GM18517 (cell line): ENCODE results near the gene PRR30.

Experiments used
- ATAC-seq: cut with Tn5 transposase; IDR thresholded peaks from one replicate; pipeline ENCODE4 v1.9.1; 2021; ENCODE audit warnings: mild to moderate bottlenecking, moderate library complexity; ENCODE audit not compliant: unreplicated experiment

PRR30 gene

DNA sequence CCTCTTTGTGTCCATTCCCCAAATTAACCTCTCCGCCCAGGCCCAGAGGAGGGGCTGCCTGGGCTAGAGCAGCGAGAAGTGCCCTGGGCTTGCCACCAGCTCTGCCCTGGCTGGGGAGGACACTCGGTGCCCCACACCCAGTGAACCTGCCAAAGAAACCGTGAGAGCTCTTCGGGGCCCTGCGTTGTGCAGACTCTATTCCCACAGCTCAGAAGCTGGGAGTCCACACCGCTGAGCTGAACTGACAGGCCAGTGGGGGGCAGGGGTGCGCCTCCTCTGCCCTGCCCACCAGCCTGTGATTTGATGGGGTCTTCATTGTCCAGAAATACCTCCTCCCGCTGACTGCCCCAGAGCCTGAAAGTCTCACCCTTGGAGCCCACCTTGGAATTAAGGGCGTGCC, 39.2 kb downstream of the PRR30 start:
- no peak for ATAC-seq

DNA sequence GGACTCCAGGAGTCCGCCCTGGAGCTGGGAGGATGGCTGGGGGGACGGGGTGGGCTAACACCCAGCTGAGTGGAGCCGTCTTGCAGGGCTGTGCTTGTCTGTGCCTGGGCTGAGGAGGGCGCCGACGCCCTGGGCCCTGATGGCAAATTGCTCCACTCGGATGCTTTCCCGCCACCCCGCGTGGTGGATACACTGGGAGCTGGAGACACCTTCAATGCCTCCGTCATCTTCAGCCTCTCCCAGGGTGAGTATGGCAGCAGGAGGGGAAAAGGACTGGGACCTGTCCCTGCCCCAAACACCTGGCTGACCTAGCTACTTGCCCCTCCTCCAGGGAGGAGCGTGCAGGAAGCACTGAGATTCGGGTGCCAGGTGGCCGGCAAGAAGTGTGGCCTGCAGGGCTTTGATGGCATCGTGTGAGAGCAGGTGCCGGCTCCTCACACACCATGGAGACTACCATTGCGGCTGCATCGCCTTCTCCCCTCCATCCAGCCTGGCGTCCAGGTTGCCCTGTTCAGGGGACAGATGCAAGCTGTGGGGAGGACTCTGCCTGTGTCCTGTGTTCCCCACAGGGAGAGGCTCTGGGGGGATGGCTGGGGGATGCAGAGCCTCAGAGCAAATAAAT, 39.8 kb downstream of the PRR30 start:
- ATAC-seq, result no peak

DNA sequence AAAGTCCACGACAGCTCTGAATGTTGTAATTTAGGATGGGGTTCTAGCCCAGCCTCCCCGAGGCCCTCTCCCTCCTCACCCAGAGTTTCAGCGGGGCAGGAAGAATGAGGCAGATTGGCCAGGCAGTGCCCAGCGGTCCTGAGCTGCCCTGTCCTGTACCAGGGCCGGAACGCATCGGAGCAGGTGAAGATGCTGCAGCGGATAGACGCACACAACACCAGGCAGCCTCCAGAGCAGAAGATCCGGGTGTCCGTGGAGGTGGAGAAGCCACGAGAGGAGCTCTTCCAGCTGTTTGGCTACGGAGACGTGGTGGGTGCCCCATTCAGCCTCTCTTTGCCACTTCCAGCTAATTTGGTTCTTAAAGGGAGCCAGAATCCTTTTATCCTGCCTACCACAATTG, 41.9 kb downstream of the PRR30 start:
- ATAC-seq, result no peak

DNA sequence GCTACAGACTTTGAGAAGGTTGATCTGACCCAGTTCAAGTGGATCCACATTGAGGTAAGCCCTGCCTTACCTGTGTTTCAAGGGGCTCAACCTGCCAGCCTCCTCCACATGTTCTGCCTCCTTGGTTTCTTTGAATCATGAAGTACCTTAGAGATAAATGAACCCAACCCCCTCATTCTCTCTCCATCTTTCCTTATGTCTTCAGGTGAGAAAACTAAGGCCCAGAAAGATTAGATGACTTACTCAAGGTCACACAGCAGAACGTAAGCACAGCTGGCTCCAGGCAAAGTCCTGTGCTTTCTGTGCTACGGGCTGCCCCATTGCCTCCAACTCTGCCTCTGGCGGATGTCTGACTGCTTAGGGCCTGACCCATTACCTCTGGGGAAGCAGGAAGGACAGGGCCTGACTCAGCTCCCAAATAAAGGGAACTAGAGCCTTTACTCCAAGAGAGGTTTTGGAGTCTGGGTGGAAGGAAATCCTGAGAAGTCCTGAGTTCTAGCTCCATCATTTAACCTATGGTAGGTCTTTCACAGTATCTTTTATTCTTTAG, 42.4 kb downstream of the PRR30 start:
- no peak for ATAC-seq

DNA sequence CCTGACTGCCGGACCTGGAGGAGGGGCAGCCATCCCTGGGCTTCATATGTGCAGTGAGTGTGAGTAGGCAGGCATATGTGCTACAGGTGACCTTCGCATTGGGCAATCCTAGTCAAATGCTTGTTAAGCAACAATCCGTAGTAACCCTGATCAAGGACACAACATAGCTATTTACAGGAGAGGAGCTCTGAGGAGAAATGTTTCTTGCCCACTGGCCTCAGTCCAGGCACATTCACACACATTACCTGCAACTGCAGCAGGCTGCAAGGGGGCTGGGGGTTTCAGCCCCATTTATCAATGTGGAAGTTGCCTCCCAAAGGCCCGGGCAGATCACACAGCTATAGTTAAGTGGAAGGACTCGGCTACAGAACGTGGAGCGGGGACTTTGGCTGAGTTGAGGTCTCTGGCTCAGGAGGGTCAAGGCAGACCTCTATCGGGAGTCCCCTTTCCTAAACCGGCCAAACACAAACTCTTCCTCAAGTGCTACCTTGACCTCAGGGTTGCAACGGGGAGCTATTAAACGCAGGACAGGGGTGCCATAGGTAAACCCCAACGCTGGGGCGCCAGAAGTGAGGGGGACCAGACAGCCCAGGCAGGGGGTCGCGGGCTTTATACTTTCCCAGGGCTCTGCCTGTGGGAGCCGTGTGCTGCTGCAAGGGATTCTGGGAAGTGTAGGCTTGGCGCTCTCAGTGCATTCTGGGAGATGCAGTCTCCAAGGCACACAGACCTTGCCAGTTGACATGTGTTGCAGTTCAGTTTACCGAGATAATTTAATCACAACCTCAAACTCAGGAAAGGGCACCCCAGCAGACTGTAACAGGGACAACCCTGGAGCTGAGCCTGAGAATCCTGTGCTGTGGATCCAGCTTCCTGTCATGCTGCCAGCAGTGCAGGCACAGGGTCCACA, 43.2 kb downstream of the PRR30 start:
- ATAC-seq, result no peak

DNA sequence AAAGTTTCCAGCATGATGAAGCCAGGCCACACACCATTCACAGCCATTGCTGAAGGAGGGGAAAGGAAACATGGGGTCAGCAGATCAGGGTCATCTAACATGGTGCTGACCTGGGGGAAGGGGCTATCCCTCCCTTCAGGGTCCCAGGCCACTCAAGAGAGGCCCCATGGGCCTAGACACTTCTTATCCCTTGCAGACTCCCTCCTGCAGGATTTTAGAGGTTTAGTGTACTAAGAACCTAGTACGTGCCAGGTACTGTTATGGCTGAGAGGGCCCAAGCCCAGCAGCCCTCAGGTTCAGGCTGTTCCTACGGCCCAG, 43.8 kb downstream of the PRR30 start:
- ATAC-seq, result no peak

DNA sequence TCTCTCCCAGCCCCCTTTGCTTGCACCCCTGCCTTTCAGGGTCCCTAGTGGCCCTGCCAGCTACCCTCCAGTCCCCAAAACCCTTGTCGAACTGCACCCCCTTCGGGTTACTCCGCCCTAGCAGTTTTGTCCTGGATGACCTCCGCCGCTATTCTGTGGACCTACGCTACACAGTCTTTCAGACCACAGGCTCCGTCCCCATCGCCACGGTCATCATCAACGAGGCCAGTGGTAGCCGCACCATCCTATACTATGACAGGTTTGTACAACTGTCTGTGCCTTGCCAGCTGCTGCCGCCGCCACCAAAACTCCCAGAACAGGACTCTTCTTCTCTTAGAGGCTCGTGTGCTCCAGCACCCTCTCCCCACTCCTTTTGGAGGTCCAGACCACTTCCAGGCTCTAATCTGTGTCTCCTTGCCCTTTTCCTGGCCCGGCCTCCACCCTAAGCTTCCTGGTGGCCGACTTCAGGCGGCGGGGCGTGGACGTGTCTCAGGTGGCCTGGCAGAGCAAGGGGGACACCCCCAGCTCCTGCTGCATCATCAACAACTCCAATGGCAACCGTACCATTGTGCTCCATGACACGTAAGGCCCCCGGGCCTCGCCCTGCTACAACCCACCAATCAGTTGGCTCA, 44.7 kb downstream of the PRR30 start:
- ATAC-seq, result no peak

DNA sequence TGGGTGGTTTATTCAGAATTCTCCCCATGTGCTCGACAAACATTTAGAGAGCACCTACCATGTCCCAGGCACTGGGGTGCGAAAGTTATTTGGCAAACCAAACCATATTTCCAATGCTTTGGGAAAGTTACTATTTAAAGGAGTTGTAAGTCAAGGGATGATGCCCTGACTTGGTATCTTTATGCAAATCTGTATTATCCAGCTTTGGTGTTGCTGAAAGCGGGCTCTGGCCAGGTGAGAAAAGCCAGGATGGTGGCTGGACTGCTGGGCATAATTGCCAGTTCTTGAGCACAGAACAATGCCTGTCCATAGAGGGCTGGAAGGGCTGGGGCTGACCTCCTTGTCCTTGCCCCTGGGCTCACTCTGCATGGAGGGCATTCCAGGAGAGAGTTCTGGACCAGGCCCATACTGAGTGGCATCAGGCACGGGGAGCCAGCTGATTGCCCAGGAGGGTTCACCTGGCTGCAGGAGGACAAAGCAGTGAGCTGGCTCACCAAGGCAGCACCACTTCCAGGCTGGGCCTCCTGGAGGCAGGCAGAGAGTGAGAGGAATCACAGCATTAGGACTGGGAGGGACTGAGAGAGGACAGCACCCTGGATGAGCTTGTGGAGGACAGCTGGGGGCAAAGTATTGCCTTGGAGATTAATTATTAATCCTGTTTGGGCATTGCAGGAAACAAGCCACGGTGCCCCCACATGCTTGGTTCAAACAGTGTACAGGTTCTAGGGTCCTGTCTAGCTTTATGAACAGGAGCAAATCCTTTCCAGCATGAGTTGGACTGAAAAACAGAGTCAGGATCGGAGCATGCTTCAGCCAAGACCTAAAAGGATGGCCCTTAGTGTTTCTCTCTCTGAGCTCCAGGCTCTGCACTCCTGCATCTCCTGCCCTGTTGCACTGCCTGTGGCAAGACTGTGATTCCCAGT, 45.5 kb downstream of the PRR30 start:
- ATAC-seq, result no peak

DNA sequence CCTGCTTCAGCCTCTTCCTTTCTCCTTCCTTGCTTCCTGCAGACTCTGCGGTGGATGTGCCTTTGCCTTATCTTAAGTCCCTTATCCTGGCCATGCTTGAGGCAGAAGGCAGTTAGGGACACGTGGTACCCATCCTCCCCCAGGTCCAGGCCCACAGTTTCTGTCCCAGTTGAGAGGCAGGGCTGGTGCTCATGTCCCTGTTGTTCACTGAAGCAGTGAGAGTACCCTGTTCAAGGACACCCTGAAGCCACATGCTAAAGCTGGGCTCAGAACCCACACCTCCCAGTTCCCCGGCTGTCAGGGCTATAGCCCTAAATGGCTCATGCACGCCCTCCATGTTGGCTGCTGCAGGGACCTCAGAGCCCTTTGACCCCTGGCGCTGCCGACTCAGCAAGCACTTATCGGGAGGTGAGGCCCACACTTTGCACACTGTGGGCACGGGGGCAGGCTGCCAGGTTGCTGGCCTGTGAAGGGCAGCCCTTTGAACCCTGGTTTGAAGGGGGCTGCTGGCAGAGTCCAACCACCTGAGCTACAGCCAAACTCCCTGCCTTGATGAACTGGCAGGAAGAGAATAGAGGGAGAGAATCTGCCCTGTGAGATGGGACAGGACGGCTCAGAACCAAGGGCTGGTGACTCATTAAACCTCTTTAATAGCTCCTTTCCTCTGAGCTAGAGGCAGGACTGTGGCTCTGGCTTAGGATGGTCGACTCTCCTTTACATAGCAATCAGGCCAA, 46.3 kb downstream of the PRR30 start:
- no peak for ATAC-seq

DNA sequence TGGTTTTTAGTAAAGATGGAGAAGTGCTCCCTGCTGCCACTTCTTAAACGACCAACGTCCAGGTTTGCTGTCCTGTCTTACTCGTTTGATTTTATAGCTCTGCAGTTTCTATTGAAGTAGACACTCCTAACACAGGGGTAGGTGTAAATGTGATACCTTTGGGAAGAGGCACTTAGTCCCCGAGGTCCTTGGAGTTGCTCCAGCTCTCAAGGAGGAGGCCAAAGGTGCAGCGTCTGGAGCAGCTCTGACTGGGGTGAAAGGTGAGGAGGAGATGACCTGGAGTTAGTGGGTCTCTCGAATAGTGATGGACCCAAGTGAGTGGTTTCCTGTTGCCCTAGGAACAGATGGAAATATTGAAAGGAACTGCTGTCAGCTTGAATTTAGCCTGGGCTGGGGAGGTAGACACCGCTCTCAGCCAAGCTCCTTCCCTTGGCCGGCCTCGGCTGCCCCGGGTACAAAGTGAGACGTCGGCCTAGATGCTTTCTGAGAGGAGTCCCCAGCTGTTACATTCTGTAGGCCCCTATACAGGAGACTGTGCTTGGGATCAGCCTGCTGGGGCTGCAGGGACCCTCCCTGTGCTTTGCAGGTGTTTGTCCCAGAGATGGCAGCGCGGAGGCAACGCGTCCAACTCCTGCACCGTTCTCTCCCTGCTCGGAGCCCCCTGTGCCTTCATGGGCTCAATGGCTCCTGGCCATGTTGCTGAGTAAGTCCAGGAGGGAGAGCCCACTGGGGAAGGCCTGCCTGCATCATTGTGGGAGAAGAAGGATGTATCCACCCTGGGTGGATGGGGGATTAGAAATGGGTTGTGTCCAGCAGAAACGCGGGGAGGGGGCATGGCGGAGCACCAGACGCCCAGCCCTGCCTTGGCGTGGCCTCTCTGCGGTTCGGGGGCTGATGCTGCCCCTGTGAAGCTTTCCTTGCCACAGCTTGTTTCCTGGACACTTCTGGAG, 47.2 kb downstream of the PRR30 start:
- no peak for ATAC-seq

DNA sequence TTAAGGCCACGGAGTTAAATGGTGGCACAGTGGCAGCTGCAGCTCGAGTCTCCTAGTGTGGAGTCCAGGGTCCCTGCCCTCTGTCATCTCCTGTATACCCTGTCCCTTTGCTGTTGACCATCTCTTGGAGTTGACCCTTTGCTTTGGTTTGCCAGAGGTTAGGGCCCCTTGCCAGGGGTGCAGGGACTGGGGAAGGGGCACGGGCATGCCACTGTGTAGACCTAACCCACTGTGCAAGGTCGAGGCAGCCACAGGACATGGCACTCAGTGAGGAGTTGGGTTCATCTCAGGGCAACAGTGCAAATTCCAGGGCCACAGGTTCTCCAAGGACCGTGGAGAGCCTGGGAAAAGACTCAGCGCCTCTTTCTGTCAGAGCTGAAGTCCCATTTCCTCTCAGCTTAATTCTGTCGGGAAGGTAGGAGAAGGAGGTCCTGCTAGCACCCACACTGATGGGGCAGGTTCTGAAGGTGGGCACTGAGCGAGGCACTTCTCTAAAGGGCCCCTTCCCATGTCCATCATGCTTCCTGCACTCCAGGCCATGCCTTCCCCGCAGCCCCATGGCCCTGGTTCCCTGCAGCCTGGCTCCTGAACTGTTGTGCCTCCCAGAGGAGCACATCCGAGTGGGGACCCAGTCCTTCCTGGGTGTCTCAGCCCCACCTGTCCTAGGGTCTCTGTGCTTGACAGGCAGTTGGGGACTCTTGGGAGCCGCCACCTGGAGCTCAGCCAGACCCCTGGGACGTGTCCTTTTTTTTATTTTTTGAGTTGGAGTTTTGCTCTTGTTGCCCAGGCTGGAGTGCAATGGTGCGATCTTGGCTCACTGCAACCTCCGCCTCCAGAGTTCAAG, 49.9 kb downstream of the PRR30 start:
- no peak for ATAC-seq

DNA sequence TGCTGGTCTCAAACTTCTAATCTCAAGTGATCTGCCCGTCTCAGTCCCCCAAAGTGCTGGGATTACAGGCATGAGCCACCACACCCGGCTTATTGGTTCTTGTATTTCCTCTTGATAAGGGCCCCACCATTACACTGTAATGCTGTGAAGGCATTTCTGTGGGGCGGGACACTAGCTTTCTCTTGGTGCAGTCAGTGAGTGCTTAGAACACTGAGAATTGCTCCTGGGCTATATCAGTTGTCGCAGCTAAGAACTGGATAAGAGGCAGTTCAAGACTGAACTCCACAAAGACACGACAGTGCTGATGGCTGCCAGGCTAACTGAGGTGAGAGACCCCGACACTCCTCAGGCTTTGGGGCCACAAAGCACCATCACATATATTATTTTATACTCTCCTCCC, 50.6 kb downstream of the PRR30 start:
- no peak for ATAC-seq

DNA sequence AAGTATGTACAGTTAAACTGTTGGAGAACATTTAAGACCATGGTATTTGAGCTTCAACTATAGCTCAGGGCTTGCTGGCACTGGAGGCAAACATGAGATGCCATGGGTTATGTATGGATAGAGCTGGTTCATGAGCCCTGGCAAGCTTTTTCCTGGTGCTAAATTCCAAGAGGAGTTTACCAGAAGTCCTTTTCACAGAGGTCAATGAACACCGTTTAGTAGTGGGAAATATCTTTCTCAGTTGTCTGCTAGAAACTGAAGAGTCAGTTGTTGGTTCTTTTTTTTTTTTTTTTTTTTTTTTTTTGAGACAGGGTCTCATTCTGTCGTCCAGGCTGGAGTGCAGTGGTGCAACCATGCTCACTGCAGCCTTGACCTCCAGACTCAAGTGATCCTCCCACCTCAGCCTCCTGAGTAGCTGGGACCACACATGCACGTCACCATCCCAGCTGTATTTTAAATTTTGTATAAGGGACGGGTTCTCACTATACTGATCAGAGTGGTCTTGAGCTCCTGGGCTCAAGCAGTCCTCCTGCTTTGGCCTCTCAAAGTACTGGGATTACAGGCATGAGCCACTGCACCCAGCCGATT, 51.3 kb downstream of the PRR30 start:
- no peak for ATAC-seq
